ENCODE measurements around the gene EVC2.

DNA sequence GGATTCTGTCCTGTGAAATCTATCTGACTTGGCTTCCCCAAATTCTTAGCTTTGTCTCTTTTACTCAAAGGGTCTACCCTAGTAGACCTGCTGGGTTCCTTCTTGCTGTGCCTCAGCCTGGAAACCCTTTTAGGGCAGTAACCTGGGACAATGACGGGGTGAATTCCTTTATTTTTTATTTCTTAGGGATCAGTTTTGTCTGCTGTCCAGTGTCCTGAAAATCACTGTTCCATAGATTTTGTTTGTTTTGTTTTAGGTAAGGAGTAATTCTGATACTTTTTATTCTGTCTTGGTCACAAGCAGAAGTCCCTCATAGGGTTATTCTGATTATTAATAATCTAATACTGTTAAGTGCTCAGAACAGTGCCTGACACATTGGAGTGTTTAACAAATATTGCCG lies 118.9 kb downstream of the EVC2 start:
- no peak for TF ChIP-seq POLR2AphosphoS5 (IDR thresholded peaks at IDR 0.05)
- TF ChIP-seq, protein P1, sequence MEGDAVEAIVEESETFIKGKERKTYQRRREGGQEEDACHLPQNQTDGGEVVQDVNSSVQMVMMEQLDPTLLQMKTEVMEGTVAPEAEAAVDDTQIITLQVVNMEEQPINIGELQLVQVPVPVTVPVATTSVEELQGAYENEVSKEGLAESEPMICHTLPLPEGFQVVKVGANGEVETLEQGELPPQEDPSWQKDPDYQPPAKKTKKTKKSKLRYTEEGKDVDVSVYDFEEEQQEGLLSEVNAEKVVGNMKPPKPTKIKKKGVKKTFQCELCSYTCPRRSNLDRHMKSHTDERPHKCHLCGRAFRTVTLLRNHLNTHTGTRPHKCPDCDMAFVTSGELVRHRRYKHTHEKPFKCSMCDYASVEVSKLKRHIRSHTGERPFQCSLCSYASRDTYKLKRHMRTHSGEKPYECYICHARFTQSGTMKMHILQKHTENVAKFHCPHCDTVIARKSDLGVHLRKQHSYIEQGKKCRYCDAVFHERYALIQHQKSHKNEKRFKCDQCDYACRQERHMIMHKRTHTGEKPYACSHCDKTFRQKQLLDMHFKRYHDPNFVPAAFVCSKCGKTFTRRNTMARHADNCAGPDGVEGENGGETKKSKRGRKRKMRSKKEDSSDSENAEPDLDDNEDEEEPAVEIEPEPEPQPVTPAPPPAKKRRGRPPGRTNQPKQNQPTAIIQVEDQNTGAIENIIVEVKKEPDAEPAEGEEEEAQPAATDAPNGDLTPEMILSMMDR (IDR thresholded peaks at IDR 0.05): no peak
